Activated effector memory CD4-positive, alpha-beta T cell treated with Interleukin-2 at 50 U/mL for 16 hours (primary cell): Measurements from ENCODE around the gene SGK1.

Source experiments
- DNase-seq: peaks from one replicate; pipeline ENCODE4 v3.0.0-alpha.2; 2020

The SGK1 gene

GRCh38 chr6:134165561-134166201 lies 152.2 kb downstream of the SGK1 start:
- no peak for DNase-seq

GRCh38 chr6:134164300-134164699 lies 153.6 kb downstream of the SGK1 start:
- DNase-seq = no peak

- DNase-seq = no peak
These were observed 155.0 kb downstream of the SGK1 start for GRCh38 chr6:134162932-134163331.

GRCh38 chr6:134161041-134161440 lies 156.9 kb downstream of the SGK1 start:
- no peak for DNase-seq

GRCh38 chr6:134152767-134153485 lies 165.0 kb downstream of the SGK1 start:
- no peak for DNase-seq

GRCh38 chr6:134148566-134148965 lies 169.3 kb downstream of the SGK1 start:
- no peak for DNase-seq

- no peak for DNase-seq
These were observed 170.8 kb downstream of the SGK1 start for GRCh38 chr6:134147034-134147533.

GRCh38 chr6:134146268-134147033 lies 171.5 kb downstream of the SGK1 start:
- no peak for DNase-seq

GRCh38 chr6:134145786-134146185 lies 172.1 kb downstream of the SGK1 start:
- no peak for DNase-seq

GRCh38 chr6:134138226-134138975 lies 179.5 kb downstream of the SGK1 start:
- no peak for DNase-seq

GRCh38 chr6:134134654-134135053 lies 183.3 kb downstream of the SGK1 start:
- no peak for DNase-seq

GRCh38 chr6:134132494-134133141 lies 185.3 kb downstream of the SGK1 start:
- DNase-seq = no peak

- DNase-seq = no peak
These were observed 186.3 kb downstream of the SGK1 start for GRCh38 chr6:134131530-134132139.

GRCh38 chr6:134128146-134128545 lies 189.8 kb downstream of the SGK1 start:
- DNase-seq = no peak

GRCh38 chr6:134123666-134124208 lies 194.2 kb downstream of the SGK1 start:
- DNase-seq = no peak

- DNase-seq = no peak
These were observed 195.1 kb downstream of the SGK1 start for GRCh38 chr6:134122775-134123174.

GRCh38 chr6:134119486-134119885 lies 198.4 kb downstream of the SGK1 start:
- no peak for DNase-seq
